Islet of Langerhans (tissue), 1 donor: Measurements from ENCODE around the gene UBE2D2.

Experiments used
- FAIRE-seq: peaks from one replicate; lab custom pipeline; 2011; peaks lifted over from hg19 to GRCh38; lab: Jason Lieb, UNC

Gene UBE2D2

GRCh38 chr5:139660923-139661814, 100.0 kb downstream of the UBE2D2 start:
- FAIRE-seq, result no peak

GRCh38 chr5:139662617-139663016, 101.5 kb downstream of the UBE2D2 start:
- FAIRE-seq, result no peak

- FAIRE-seq, result no peak
Measured at GRCh38 chr5:139663207-139664085, 102.3 kb downstream of the UBE2D2 start.

GRCh38 chr5:139664086-139664693, 103.1 kb downstream of the UBE2D2 start:
- no peak for FAIRE-seq

DNA sequence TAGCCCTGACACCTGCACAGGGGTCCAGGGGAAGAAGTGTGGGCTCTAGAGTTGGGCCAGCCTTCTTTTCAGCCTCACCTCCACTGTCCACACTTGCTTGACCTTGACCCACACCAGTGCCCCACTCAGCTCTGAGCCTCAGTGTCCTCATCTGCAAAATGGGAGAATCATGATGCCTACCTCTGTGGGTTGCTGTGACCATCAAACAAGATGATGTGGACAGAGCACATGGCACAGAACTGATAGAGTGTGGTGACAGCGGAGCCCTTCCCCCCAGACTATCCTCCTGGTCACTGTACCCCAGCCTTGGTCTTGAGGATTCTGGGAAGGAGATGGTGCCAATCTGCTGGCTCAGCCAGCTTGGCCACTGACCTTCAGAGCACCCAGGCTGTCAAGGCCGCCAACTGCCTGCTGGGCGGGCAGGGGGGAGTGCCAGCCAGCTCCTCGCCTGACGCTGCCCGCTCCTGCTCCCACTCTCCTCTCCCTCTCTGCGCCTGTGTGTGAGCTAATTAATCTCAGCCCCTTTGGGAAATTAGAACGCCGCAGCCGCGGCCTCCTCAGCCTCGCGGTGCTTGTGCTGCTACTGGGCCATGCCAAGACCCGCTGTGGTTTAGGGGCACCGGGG, 103.7 kb downstream of the UBE2D2 start:
- no peak for FAIRE-seq

DNA sequence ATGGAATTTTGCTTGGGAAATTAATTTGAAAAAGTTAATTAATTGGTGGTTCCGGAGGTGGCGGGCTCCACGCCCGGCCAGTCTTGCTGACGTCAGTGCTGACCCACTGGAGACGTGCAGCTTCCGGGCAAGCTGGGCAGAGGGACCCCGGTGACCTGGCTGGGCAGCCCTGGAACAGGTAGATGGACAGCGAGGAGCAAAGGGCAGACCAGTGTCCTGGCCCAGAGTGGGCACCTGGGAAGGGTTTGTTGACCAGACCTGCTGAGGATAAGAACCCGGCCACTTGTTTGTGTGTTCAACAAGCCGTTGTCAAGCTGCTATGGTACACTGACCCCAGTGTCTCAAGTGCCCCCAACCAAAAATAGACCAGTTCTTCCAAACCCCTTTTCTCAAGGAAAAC, 104.5 kb downstream of the UBE2D2 start:
- no peak for FAIRE-seq

- no peak for FAIRE-seq
Measured at GRCh38 chr5:139666551-139666950, 105.4 kb downstream of the UBE2D2 start.

- FAIRE-seq, result no peak
Measured at GRCh38 chr5:139667001-139667729, 106.0 kb downstream of the UBE2D2 start.

DNA sequence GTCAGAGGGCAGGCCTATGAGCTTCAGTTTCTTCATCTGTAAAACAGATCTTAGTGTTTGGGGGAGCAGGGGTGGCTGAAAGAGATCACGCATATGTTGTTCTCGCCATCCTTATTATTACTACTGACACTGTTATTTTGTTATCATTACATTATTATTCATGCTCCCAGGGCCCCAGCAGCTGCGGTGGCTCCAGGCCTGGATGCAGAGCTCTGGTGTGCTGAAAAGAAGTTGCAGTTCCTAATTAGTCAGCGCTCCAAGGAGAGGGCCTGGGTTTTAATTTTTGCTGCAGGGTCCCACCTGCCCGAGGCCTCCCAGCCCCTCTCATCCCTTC, 106.6 kb downstream of the UBE2D2 start:
- no peak for FAIRE-seq

- FAIRE-seq, result no peak
Measured at GRCh38 chr5:139668064-139668880, 107.1 kb downstream of the UBE2D2 start.

DNA sequence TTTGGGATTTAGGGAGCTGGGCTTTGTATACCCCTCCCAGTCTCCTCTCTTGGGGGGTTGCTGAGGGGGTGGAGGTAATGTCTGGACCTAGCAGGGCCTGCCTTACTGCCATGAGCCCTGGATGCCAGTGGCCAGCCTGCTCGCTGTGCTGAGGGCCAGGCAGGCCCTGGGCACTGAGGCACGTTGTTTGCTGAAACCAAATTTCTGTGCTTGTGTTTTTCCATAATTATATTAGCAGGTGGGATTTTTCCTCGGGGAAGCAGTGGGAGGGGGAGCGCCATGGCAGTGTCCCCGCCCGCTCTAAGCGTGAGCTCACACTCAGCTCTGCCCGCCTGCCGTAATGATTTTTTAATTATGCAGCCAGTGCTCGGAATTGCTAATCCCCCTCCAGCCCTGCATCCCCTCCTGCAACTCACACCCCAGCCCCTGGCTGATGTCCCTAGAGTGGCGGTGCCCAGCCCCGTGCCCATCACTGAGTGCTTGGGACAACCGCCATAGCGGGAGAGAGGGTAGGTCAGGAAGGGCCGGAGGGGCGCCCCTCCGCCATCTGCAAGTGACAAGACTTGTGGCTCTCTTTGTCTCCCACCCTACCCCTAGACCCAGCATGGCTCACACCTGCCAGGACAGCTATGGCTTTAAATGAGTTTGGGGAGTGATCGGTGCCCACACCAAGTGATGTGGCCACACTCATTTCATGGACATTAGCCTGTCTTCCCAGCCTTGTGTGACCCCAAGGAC, 108.0 kb downstream of the UBE2D2 start:
- FAIRE-seq, result no peak

GRCh38 chr5:139669662-139670368, 108.7 kb downstream of the UBE2D2 start:
- FAIRE-seq, result no peak

DNA sequence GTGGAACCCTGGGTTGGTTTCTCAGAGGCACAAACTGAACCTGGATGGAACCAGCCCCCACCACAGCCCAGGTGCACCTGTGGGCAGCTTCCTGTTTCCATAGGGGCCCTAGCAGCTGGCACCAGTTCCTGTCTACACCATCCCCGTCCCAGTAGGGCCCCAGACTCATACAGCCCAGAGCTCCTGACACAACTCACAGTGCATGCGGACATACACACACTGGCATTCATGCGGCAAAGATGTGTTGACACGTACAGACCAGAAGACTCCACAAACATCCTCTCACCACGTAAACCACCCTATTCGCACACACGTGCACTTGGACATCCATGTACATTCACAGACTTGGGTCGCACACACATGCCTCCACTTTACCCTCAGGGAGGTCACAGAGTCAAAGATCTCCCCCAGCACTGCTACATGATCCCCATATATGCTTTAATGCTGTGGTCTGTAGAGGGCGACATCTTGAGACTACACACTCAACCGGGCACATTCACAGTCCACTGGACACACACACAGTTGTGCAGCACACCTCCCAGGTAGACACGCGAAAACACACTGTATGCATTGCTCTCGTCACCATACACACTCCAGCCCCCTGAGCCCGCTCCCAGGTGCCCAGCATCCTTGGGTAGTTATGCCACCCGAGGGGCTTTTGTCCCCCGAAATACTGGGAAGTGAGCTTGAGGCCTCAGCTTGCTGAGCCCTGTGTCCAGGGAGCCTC, 109.4 kb downstream of the UBE2D2 start:
- FAIRE-seq, result no peak

DNA sequence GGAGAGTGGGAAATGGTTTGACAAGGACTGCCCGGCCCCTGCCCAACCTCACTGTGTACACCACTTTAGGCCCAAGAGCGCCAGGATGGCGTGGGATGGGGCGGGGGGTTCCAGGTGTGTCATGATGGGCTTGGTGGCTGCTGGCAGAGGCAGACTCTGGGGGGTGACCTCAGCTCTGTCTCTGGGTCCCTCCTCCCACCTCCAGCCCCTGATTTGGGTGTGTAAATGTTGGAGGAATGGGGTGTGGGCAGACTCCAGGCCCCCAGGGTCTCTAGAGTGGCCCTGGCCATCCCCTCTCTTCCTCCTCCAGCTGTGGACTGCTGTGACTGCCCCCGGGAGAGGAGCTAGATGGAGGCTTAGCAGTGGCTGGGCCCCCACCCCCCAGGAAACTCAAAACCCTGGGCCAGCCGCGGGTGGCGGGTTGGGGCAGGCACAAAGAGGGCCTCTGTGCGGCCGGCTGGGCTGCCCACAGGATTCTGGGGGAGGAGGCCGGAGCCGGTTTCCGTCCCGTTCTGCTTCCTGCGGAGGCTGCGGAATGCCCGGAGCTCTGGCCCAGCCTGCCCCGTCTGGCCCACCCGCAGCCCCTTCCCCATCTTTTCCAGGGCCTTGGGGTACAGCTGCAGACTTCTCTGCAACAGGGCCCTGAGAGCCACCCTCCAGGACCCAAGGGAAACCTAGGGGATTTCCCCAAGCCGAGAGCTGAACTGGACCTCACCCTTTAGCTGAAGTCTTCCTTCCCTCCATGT, 110.1 kb downstream of the UBE2D2 start:
- FAIRE-seq, result no peak

- FAIRE-seq, result no peak
Measured at GRCh38 chr5:139675213-139675612, 114.1 kb downstream of the UBE2D2 start.

DNA sequence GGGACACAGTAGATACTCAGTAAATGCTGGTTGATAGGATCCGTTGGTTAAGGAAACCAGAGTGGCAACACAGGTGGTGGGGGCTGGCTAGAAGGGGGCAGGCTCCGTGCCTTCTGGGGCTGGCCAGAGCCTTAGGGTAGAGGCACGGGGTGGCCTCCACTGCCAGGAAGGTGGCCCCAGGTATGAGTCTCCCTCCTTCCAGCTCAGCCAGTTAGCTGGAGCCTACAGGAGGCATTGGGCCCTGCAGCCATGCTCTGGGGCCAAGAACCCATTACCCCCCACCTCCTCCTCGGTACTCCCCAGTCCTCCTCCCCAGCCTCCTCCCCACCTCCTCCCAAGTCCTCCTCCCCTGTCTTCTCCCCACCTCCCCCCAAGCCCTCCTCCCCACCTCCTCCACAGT, 114.7 kb downstream of the UBE2D2 start:
- FAIRE-seq, result no peak

DNA sequence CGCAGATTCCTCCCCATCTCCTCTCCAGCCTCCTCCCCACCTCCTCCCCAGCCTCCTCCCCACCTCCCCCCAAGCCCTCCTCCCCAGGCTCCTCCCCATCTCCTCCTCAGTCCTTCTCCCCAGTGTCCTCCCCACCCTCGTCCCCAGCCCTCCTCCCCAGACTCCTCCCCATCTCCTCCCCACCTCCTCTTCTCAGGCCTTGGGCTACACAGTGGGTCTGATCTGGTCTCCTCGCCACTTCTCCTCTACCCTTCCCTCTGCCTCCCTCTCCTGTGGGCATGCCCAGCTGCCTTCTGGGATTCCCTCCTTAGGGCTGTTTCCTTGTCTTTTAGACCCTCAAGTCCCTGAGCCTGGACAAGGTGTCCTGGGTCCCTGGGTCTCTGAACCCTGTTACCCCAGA, 115.3 kb downstream of the UBE2D2 start:
- FAIRE-seq, result no peak
